ENCODE data around the gene CCDC69.
A peak's percentile ranks its signal among the peaks of the same experiment; 100 is the strongest.
"Not testable (repeated sequence)": the region's sequence is repeated elsewhere in the genome, so short reads cannot be mapped to it uniquely, and the experiment has no call there.

Gene CCDC69

DNA sequence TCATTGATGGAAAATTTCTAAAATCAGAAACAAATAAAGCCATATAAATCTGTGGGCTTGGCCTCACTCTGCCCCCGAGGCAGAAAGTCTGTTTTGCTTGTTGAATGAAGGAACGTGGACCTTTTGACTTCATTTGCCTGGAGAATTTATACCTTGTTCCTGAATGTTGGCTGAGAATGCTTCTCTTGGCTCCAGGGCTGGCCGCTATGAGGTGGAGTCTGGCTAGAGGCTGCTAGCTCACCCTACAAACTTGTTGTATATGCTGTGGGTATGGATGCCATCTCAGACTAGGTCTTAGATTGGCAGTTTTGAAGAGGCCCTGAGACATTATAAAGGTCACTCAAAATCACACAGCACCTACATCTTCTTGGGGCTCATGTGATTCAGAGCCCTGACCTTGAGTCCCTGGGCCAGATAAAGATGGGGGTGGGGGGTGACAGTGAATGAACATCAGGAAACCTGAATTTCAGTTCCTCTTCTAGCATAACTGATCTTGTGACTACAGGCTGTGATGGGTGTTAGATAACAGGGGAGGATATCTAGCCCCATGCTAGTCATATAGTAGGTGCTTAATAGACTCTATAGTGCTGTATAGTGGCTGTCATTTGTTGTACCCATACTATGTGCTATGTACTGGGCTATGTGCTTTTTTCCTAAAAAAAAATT is 31.9 kb upstream of the CCDC69 start:
- H3K9me3 ChIP-seq (ENCODE audit: control insufficient read depth, insufficient read depth, low read length): no peaks in the 10 kb centered on the region
- H3K27me3 ChIP-seq (ENCODE audit: control insufficient read depth, insufficient read depth, low read length): no peaks in the 10 kb centered on the region
- H3K36me3 ChIP-seq (ENCODE audit: control insufficient read depth, insufficient read depth, low read length): no peaks in the 10 kb centered on the region
- WGBS (ENCODE audit: insufficient coverage, insufficient read length): no CpG with 5 or more reads among the region's 3 CpGs
- DNase-seq (ENCODE audit: low read depth, low spot score): no peak
- H3K4me1 ChIP-seq (ENCODE audit: control insufficient read depth, insufficient read depth, low read length): 0 out of 2 replicates have a peak, but pooled peaks cover 2% of the 10 kb centered on the region
- no peak overlapping the region for H3K4me3 ChIP-seq (ENCODE audit: low read length)
- no peak overlapping the region for H3K27ac ChIP-seq (ENCODE audit: low read length)

GRCh38 chr5:151254990-151255389 is 31.1 kb upstream of the CCDC69 start:
- not testable (repeated sequence) for H3K27ac ChIP-seq (ENCODE audit: low read length); H3K4me1 ChIP-seq (ENCODE audit: control insufficient read depth, insufficient read depth, low read length)

GRCh38 chr5:151254556-151254955 is 30.7 kb upstream of the CCDC69 start:
- H3K27ac ChIP-seq (ENCODE audit: low read length): no peak overlapping the region
- DNase-seq (ENCODE audit: low read depth, low spot score): no peak
- peaks cover 4% of the 10 kb centered on the region; the same call in 1 of the 2 replicates for H3K4me1 ChIP-seq (ENCODE audit: control insufficient read depth, insufficient read depth, low read length)
- no peaks in the 10 kb centered on the region for H3K27me3 ChIP-seq (ENCODE audit: control insufficient read depth, insufficient read depth, low read length)
- no CpG with 5 or more reads among the region's 1 CpG for WGBS (ENCODE audit: insufficient coverage, insufficient read length)
- H3K36me3 ChIP-seq (ENCODE audit: control insufficient read depth, insufficient read depth, low read length): no peaks in the 10 kb centered on the region
- no peaks in the 10 kb centered on the region for H3K9me3 ChIP-seq (ENCODE audit: control insufficient read depth, insufficient read depth, low read length)
- H3K4me3 ChIP-seq (ENCODE audit: low read length): no peak overlapping the region

More at GRCh38 chr5:151254990-151255389, 31.1 kb upstream of the CCDC69 start:
- no CpG with 5 or more reads among the region's 5 CpGs for WGBS (ENCODE audit: insufficient coverage, insufficient read length)
- not testable (repeated sequence) for DNase-seq (ENCODE audit: low read depth, low spot score); H3K36me3 ChIP-seq (ENCODE audit: control insufficient read depth, insufficient read depth, low read length); H3K4me3 ChIP-seq (ENCODE audit: low read length); H3K9me3 ChIP-seq (ENCODE audit: control insufficient read depth, insufficient read depth, low read length); H3K27me3 ChIP-seq (ENCODE audit: control insufficient read depth, insufficient read depth, low read length)

DNA sequence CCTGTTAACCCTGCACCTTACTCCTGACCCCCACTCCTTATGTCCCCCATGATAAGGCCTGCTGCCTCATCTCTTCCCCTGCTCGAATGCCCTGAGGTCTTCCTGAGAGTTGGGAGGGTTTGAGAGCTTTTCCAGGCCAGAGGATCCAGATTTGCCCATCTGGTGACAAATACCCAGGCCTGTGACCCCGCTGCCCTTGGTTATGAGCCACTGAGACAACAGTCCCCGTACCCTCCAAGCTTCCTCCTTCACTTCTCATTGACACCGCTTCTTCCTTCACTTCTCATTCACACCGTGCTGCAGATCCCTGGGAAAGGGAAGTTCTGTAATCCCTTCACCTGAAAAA is 29.7 kb upstream of the CCDC69 start:
- Histone ChIP-seq H3K9me3 (ENCODE audit: control insufficient read depth, insufficient read depth, low read length) (no peaks in the 10 kb centered on the region), H3K4me3 (ENCODE audit: low read length) (peak overlapping the region; percentile 41; the same call in 1 of the 2 replicates), H3K36me3 (ENCODE audit: control insufficient read depth, insufficient read depth, low read length) (no peaks in the 10 kb centered on the region), H3K27me3 (ENCODE audit: control insufficient read depth, insufficient read depth, low read length) (no peaks in the 10 kb centered on the region), H3K27ac (ENCODE audit: low read length) (no peak overlapping the region), H3K4me1 (ENCODE audit: control insufficient read depth, insufficient read depth, low read length) (peaks cover 4% of the 10 kb centered on the region; the same call in 1 of the 2 replicates)
- no peak for DNase-seq (ENCODE audit: low read depth, low spot score)
- no CpG with 5 or more reads among the region's 5 CpGs for WGBS (ENCODE audit: insufficient coverage, insufficient read length)

GRCh38 chr5:151252762-151253604 is 29.1 kb upstream of the CCDC69 start, which contains the start of gene GM2A:
Gene GM2A (plus strand): TSS chr5:151253185. CDS start chr5:151253217, 32 bp downstream.
- no peak within 1 kb of the TSS for H3K27ac ChIP-seq (ENCODE audit: low read length)
- WGBS (ENCODE audit: insufficient coverage, insufficient read length): no CpG with 5 or more reads among the region's 52 CpGs
- H3K36me3 ChIP-seq (ENCODE audit: control insufficient read depth, insufficient read depth, low read length): no peaks in the 10 kb centered on the region

DNA sequence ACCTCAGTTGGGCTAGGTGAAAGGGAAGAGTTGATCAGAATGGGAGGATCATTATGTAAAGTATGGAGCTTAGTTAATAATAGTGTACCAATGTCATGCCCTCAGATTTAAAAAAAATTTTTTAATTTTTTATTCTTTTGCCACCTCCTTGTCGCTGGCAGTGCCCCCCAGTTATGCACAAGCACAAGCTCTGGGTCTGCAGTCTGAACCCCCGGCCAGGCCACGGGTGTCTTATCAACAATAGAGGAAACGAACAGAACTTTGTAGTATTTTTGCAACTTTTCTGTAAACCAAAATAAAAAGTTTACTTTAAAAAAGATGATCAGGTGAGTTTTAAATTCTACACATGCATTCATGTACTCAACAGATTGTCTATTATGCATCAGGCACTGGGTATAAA is 27.7 kb upstream of the CCDC69 start:
- no CpG with 5 or more reads among the region's 4 CpGs for WGBS (ENCODE audit: insufficient coverage, insufficient read length)
- Histone ChIP-seq H3K9me3 (ENCODE audit: control insufficient read depth, insufficient read depth, low read length) (no peaks in the 10 kb centered on the region), H3K27me3 (ENCODE audit: control insufficient read depth, insufficient read depth, low read length) (no peaks in the 10 kb centered on the region), H3K27ac (ENCODE audit: low read length) (no peak overlapping the region), H3K4me3 (ENCODE audit: low read length) (no peak overlapping the region), H3K36me3 (ENCODE audit: control insufficient read depth, insufficient read depth, low read length) (no peaks in the 10 kb centered on the region), H3K4me1 (ENCODE audit: control insufficient read depth, insufficient read depth, low read length) (peaks cover 2% of the 10 kb centered on the region; the same call in 1 of the 2 replicates)
- DNase-seq (ENCODE audit: low read depth, low spot score): no peak

More at GRCh38 chr5:151252762-151253604, 29.1 kb upstream of the CCDC69 start, which contains the start of gene GM2A:
- DNase-seq (ENCODE audit: low read depth, low spot score): peak; percentile 97
- H3K4me1 ChIP-seq (ENCODE audit: control insufficient read depth, insufficient read depth, low read length): peaks cover 4% of the 10 kb centered on the region; the same call in 1 of the 2 replicates
- H3K4me3 ChIP-seq (ENCODE audit: low read length): peak within 1 kb of the TSS; percentile 47; the same call in 1 of the 2 replicates
- no peaks in the 10 kb centered on the region for H3K9me3 ChIP-seq (ENCODE audit: control insufficient read depth, insufficient read depth, low read length)
- no peaks in the 10 kb centered on the region for H3K27me3 ChIP-seq (ENCODE audit: control insufficient read depth, insufficient read depth, low read length)

- no CpG with 5 or more reads among the region's 5 CpGs for WGBS (ENCODE audit: insufficient coverage, insufficient read length)
- H3K4me3 ChIP-seq (ENCODE audit: low read length): no peak overlapping the region
- no peak overlapping the region for H3K27ac ChIP-seq (ENCODE audit: low read length)
- H3K9me3 ChIP-seq (ENCODE audit: control insufficient read depth, insufficient read depth, low read length): no peaks in the 10 kb centered on the region
- peaks cover 2% of the 10 kb centered on the region; the same call in 1 of the 2 replicates for H3K4me1 ChIP-seq (ENCODE audit: control insufficient read depth, insufficient read depth, low read length)
- H3K27me3 ChIP-seq (ENCODE audit: control insufficient read depth, insufficient read depth, low read length): no peaks in the 10 kb centered on the region
- DNase-seq (ENCODE audit: low read depth, low spot score): no peak
- no peaks in the 10 kb centered on the region for H3K36me3 ChIP-seq (ENCODE audit: control insufficient read depth, insufficient read depth, low read length)
Measured at GRCh38 chr5:151251001-151251551, 27.2 kb upstream of the CCDC69 start.

GRCh38 chr5:151250346-151251000 is 26.6 kb upstream of the CCDC69 start:
- DNase-seq (ENCODE audit: low read depth, low spot score): no peak
- WGBS (ENCODE audit: insufficient coverage, insufficient read length): no CpG with 5 or more reads among the region's 10 CpGs
- Histone ChIP-seq H3K27me3 (ENCODE audit: control insufficient read depth, insufficient read depth, low read length) (no peaks in the 10 kb centered on the region), H3K36me3 (ENCODE audit: control insufficient read depth, insufficient read depth, low read length) (no peaks in the 10 kb centered on the region), H3K4me3 (ENCODE audit: low read length) (no peak overlapping the region), H3K4me1 (ENCODE audit: control insufficient read depth, insufficient read depth, low read length) (peaks cover 2% of the 10 kb centered on the region; the same call in 1 of the 2 replicates), H3K27ac (ENCODE audit: low read length) (no peak overlapping the region), H3K9me3 (ENCODE audit: control insufficient read depth, insufficient read depth, low read length) (no peaks in the 10 kb centered on the region)

GRCh38 chr5:151249281-151249680 is 25.4 kb upstream of the CCDC69 start:
- no peak for DNase-seq (ENCODE audit: low read depth, low spot score)
- H3K36me3 ChIP-seq (ENCODE audit: control insufficient read depth, insufficient read depth, low read length): no peaks in the 10 kb centered on the region
- H3K4me3 ChIP-seq (ENCODE audit: low read length): no peak overlapping the region
- H3K4me1 ChIP-seq (ENCODE audit: control insufficient read depth, insufficient read depth, low read length): peaks cover 2% of the 10 kb centered on the region; the same call in 1 of the 2 replicates
- no peaks in the 10 kb centered on the region for H3K9me3 ChIP-seq (ENCODE audit: control insufficient read depth, insufficient read depth, low read length)
- H3K27ac ChIP-seq (ENCODE audit: low read length): no peak overlapping the region
- WGBS (ENCODE audit: insufficient coverage, insufficient read length): no CpG with 5 or more reads among the region's 5 CpGs
- no peaks in the 10 kb centered on the region for H3K27me3 ChIP-seq (ENCODE audit: control insufficient read depth, insufficient read depth, low read length)

GRCh38 chr5:151248651-151249050 is 24.8 kb upstream of the CCDC69 start:
- Histone ChIP-seq H3K27ac (ENCODE audit: low read length) (no peak overlapping the region), H3K4me3 (ENCODE audit: low read length) (no peak overlapping the region), H3K9me3 (ENCODE audit: control insufficient read depth, insufficient read depth, low read length) (no peaks in the 10 kb centered on the region), H3K27me3 (ENCODE audit: control insufficient read depth, insufficient read depth, low read length) (no peaks in the 10 kb centered on the region), H3K4me1 (ENCODE audit: control insufficient read depth, insufficient read depth, low read length) (peaks cover 2% of the 10 kb centered on the region; the same call in 1 of the 2 replicates), H3K36me3 (ENCODE audit: control insufficient read depth, insufficient read depth, low read length) (no peaks in the 10 kb centered on the region)
- WGBS (ENCODE audit: insufficient coverage, insufficient read length): no CpG with 5 or more reads among the region's 2 CpGs
- DNase-seq (ENCODE audit: low read depth, low spot score): no peak
